CD14-positive monocyte (primary cell): ENCODE measurements around the gene PSMD3. TPM values are rescaled to one million over a fixed set of nuclear protein-coding genes. Genes with fewer than 3 reads are reported as not detected.

Source experiments
- DNase-seq, 3 donors: peaks; one replicate each; pipeline ENCODE4 v3.0.0-alpha.2; 2011 to 2022
- H2AFZ ChIP-seq: 2 replicates; pipeline ENCODE4 v1.6.0; 2012; ENCODE audit warnings: mild to moderate bottlenecking, low read depth, low read length, inconsistent platforms; ENCODE audit not compliant: insufficient read depth, poor library complexity, severe bottlenecking
- H3K27ac ChIP-seq, 2 donors: 1 replicate in 1 of 2; 2 replicates in 1 of 2; pipeline ENCODE4 v1.5.1; 2012 to 2013; ENCODE audit warnings: low read length in 2 of 2, control low read depth in 1 of 2, inconsistent platforms in 1 of 2, low read depth in 1 of 2, mild to moderate bottlenecking in 1 of 2
- H3K27me3 ChIP-seq, 2 donors: one replicate each; pipeline versions ENCODE4 v1.6.0 to v1.6.1; 2011 to 2013; ENCODE audit warnings: low read length in 2 of 2; ENCODE audit not compliant: control insufficient read depth in 2 of 2, insufficient read depth in 2 of 2
- H3K36me3 ChIP-seq, 2 donors: replicated peaks in 1 of 2; 1 replicate in 1 of 2; 2 replicates in 1 of 2; pipeline versions ENCODE4 v1.5.1 to v1.6.1; 2012 to 2013; ENCODE audit warnings: low read length in 2 of 2, control low read depth in 1 of 2, inconsistent platforms in 1 of 2, mild to moderate bottlenecking in 1 of 2; ENCODE audit not compliant: insufficient read depth in 2 of 2, control insufficient read depth in 1 of 2
- H3K4me1 ChIP-seq, 2 donors: 1 replicate in 1 of 2; 2 replicates in 1 of 2; pipeline versions ENCODE4 v1.5.1 to v1.6.1; 2012 to 2013; ENCODE audit warnings: low read length in 2 of 2, control low read depth in 1 of 2, inconsistent platforms in 1 of 2, mild to moderate bottlenecking in 1 of 2, moderate library complexity in 1 of 2; ENCODE audit not compliant: insufficient read depth in 2 of 2, control insufficient read depth in 1 of 2
- H3K4me2 ChIP-seq: replicated peaks from 2 replicates; pipeline ENCODE3; 2012; ENCODE audit warnings: low read length, moderate library complexity, mild to moderate bottlenecking; ENCODE audit not compliant: poor library complexity, severe bottlenecking; ENCODE audit errors: extremely low read depth
- H3K4me3 ChIP-seq, 3 experiments: fragments of 200-600 bp in 1 of 3; sonication (generic) in 1 of 3; replicated peaks in 1 of 3; 1 replicate in 2 of 3; 2 replicates in 1 of 3; pipeline ENCODE4 v1.5.1; 2011 to 2013; ENCODE audit warnings: low read length in 3 of 3, mild to moderate bottlenecking in 3 of 3, control low read depth in 2 of 3, low read depth in 2 of 3, inconsistent platforms in 1 of 3, moderate library complexity in 1 of 3
- H3K79me2 ChIP-seq: 2 replicates; pipeline ENCODE4 v1.6.0; 2012; ENCODE audit warnings: mild to moderate bottlenecking, control low read depth, inconsistent platforms, low read length, moderate library complexity; ENCODE audit not compliant: insufficient read depth
- H3K9ac ChIP-seq: 2 replicates; pipeline ENCODE4 v1.6.0; 2017; ENCODE audit warnings: low read length, mild to moderate bottlenecking; ENCODE audit not compliant: insufficient read depth, poor library complexity, severe bottlenecking
- H3K9me3 ChIP-seq, 2 donors: replicated peaks in 1 of 2; 1 replicate in 1 of 2; 2 replicates in 1 of 2; pipeline versions ENCODE4 v1.5.1 to v1.6.1; 2012 to 2013; ENCODE audit warnings: low read length in 2 of 2, control low read depth in 1 of 2; ENCODE audit not compliant: control insufficient read depth in 1 of 2, insufficient read depth in 1 of 2
- H4K20me1 ChIP-seq: 2 replicates; pipeline ENCODE4 v1.6.0; 2012; ENCODE audit warnings: mild to moderate bottlenecking, low read length, control low read depth, moderate library complexity; ENCODE audit not compliant: insufficient read depth
- H3K27ac Mint-ChIP-seq, 7 donors: one replicate each; pipeline ENCODE4 v1.8.0; 2020; ENCODE audit warnings: mild to moderate bottlenecking in 7 of 7, mixed read lengths in 7 of 7, moderate library complexity in 6 of 7, inconsistent platforms in 2 of 7
- H3K27me3 Mint-ChIP-seq, 3 donors: one replicate each; pipeline ENCODE4 v1.8.0; 2021 to 2022; ENCODE audit warnings: low read depth in 3 of 3, mild to moderate bottlenecking in 3 of 3, mixed read lengths in 3 of 3, moderate library complexity in 3 of 3, inconsistent platforms in 1 of 3
- H3K36me3 Mint-ChIP-seq, 2 donors: one replicate each; pipeline ENCODE4 v1.8.0; 2020; ENCODE audit warnings: mixed read lengths in 2 of 2, inconsistent platforms in 1 of 2, mild to moderate bottlenecking in 1 of 2
- H3K4me1 Mint-ChIP-seq: one replicate; pipeline ENCODE4 v1.8.0; 2020; ENCODE audit warnings: mild to moderate bottlenecking, mixed read lengths
- H3K4me3 Mint-ChIP-seq, 2 donors: one replicate each; pipeline ENCODE4 v1.8.0; 2020; ENCODE audit warnings: mild to moderate bottlenecking in 2 of 2, mixed read lengths in 2 of 2, moderate library complexity in 1 of 2
- H3K9me3 Mint-ChIP-seq, 7 donors: one replicate each; pipeline ENCODE4 v1.8.0; 2020 to 2022; ENCODE audit warnings: mixed read lengths in 7 of 7, mild to moderate bottlenecking in 6 of 7, moderate library complexity in 6 of 7, inconsistent platforms in 2 of 7
- WGBS: methylation state at CpG from one replicate; pipeline ENCODE4 v1.1.5; 2013; ENCODE audit warnings: missing lambda C conversion rate; ENCODE audit not compliant: insufficient coverage; 5-methylcytosine and 5-hydroxymethylcytosine counted together
- intact Hi-C, 2 donors: fragments of 100-400 bp; cut with micrococcal nuclease; formaldehyde crosslinking; loops; one replicate each; pipeline versions ENCODE4 v1.15.0 to v1.15.1; 2023
- polyA plus RNA-seq, 3 donors: library from polyadenylated mRNA; depleted of rRNA in 1 of 3; unstranded in 2 of 3; stranded (reverse) in 1 of 3; fragments of 300-500 nt in 2 of 3; fragments of >200 nt in 1 of 3; fragmentation: Illumina TruSeq in 2 of 3; gene quantifications; 1 replicate in 2 of 3; 2 replicates in 1 of 3; pipeline ENCODE4 v1.2.3, GENCODE V29; 2012 to 2021
- small RNA-seq: library from RNA; depleted of rRNA; stranded (forward); fragments of <200 nt; gene quantifications from one replicate; pipeline ENCODE3, GENCODE V24; 2012; ENCODE audit warnings: low read depth; ENCODE audit not compliant: insufficient read length
- TF ChIP-seq, protein P1 (sequence below): fragments of 200-600 bp; IDR thresholded peaks from one replicate; pipeline ENCODE4 v1.8.0; 2022; ENCODE audit warnings: antibody characterized with exemption, mild to moderate bottlenecking

The PSMD3 gene
- polyA plus RNA-seq, 3 donors: 48.4 to 63.2 (median 48.8) TPM

DNA sequence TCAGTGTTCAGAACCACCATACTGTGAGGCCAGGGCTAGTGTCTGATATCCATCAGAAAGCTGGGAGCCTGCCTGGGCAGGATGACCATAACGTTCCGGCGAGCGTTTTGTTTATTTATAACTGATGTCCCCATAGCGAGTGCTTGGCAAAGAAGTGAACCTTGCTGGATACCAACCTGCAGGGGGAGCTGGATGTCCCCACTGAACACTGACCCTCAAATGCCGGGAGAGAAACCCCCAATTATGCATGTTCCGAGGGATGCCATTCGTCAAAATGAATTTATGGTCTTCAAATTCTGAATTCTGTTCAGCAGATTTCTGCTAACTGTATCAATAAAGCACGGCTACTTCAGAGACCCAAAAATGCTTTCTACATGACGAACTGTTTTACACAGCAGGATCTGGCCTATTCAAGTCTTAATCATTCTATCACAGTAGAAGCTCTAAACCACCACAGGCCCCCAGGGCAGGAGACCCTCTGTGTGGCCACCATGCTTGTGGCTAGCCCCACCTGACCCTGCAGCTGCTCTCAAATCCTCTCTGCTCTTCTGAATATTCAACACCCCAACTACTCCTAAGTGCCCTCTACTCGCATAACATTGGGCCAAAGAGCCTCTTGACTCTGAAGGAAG, 58.4 kb downstream of the PSMD3 start:
- H3K27me3 Mint-ChIP-seq: peaks cover 0 to 1% (median 0%) of the 10 kb centered on the region in 3 donors
- WGBS: 44% methylated on average over 11 of the region's 11 CpGs
- TF ChIP-seq, protein P1, sequence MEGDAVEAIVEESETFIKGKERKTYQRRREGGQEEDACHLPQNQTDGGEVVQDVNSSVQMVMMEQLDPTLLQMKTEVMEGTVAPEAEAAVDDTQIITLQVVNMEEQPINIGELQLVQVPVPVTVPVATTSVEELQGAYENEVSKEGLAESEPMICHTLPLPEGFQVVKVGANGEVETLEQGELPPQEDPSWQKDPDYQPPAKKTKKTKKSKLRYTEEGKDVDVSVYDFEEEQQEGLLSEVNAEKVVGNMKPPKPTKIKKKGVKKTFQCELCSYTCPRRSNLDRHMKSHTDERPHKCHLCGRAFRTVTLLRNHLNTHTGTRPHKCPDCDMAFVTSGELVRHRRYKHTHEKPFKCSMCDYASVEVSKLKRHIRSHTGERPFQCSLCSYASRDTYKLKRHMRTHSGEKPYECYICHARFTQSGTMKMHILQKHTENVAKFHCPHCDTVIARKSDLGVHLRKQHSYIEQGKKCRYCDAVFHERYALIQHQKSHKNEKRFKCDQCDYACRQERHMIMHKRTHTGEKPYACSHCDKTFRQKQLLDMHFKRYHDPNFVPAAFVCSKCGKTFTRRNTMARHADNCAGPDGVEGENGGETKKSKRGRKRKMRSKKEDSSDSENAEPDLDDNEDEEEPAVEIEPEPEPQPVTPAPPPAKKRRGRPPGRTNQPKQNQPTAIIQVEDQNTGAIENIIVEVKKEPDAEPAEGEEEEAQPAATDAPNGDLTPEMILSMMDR: peak; percentile 35
- no peak overlapping the region for H3K27ac ChIP-seq
- H3K27me3 ChIP-seq: no peaks in the 10 kb centered on the region
- no peak overlapping the region for H3K4me2 ChIP-seq
- peaks cover 6 to 11% of the 10 kb centered on the region in 2 donors for H3K4me1 ChIP-seq
- H2AFZ ChIP-seq: no peak overlapping the region
- no peaks in the 10 kb centered on the region for H3K9me3 Mint-ChIP-seq
- H3K4me3 Mint-ChIP-seq: no peak overlapping the region
- H3K9me3 ChIP-seq: no peaks in the 10 kb centered on the region
- no peak overlapping the region for H3K4me3 ChIP-seq
- H4K20me1 ChIP-seq: no peaks in the 10 kb centered on the region
- no peak overlapping the region for H3K9ac ChIP-seq
- H3K79me2 ChIP-seq: no peaks in the 10 kb centered on the region
- intact Hi-C loops: no loop called here
- H3K36me3 Mint-ChIP-seq: peaks cover 33 to 41% of the 10 kb centered on the region in 2 donors
- H3K36me3 ChIP-seq: peaks cover 19 to 32% of the 10 kb centered on the region in 2 donors
- DNase-seq: no peak
- peaks cover 11% of the 10 kb centered on the region for H3K4me1 Mint-ChIP-seq
- peak overlapping the region in 3 of 7 donors; percentile 33 to 45 (median 37) for H3K27ac Mint-ChIP-seq

DNA sequence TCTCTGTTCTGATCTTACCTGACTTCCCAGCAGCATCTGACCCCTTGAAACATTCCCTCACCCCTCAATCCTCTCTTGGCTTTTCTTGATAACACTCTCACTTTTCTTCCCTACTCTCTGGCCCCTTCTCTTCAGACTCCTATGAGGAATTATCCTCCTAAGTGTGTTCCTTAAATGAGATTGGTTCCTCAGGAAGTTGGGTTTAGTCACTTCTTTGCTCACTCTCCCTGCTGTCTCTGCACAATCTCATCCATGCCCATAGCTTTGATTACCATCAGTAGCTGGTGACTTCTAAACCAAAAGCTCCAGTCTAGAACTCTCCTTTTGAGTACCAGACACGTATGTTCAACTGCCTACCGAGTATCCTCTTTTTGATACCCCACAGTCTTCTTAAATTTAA, 60.6 kb downstream of the PSMD3 start:
- Histone ChIP-seq H3K9me3 (no peaks in the 10 kb centered on the region), H4K20me1 (no peaks in the 10 kb centered on the region), H3K4me1 (peaks cover 6 to 11% of the 10 kb centered on the region in 2 donors), H3K79me2 (no peaks in the 10 kb centered on the region), H3K36me3 (peaks cover 4 to 20% of the 10 kb centered on the region in 2 donors), H3K27ac (no peak overlapping the region), H3K27me3 (no peaks in the 10 kb centered on the region), H2AFZ (no peak overlapping the region), H3K4me3 (no peak overlapping the region), H3K4me2 (no peak overlapping the region), H3K9ac (no peak overlapping the region)
- H3K27ac Mint-ChIP-seq: peak overlapping the region in 3 of 7 donors; percentile 1 to 8 (median 7)
- H3K27me3 Mint-ChIP-seq: peaks cover 0 to 1% (median 0%) of the 10 kb centered on the region in 3 donors
- intact Hi-C loops: no loop called here
- peaks cover 24 to 41% of the 10 kb centered on the region in 2 donors for H3K36me3 Mint-ChIP-seq
- DNase-seq: peak in 1 of 3 donors; percentile 9
- H3K9me3 Mint-ChIP-seq: no peaks in the 10 kb centered on the region
- H3K4me1 Mint-ChIP-seq: peaks cover 8% of the 10 kb centered on the region
- 89% methylated on average over 2 of the region's 2 CpGs for WGBS
- TF ChIP-seq, protein P1: no peak
- no peak overlapping the region for H3K4me3 Mint-ChIP-seq

Small RNAs within 50 kb of the gene (small RNA-seq; reads per million reads assigned to genes)
- 232 reads per million, percentile 97 among the genes with 10 or more reads in this experiment for gene SNORD124

Other genes starting within 250 kb of the PSMD3 start
- not detected for gene GRB7, start 242.9 kb upstream of the PSMD3 start, polyA plus RNA-seq
- gene IKZF3, start 116.5 kb upstream of the PSMD3 start, polyA plus RNA-seq: under 1 TPM; 0.05 to 0.15 (median 0.05) TPM
- not detected for gene ZPBP2, start 112.6 kb upstream of the PSMD3 start, polyA plus RNA-seq
- 1 to 10 TPM in 1 of 3 donors, not detected in 2; 9.6 TPM for gene GSDMB, start 62.2 kb upstream of the PSMD3 start, polyA plus RNA-seq
- 10 to 100 TPM in 2 of 3 donors, 1 to 10 TPM in 1; 9.4 to 13.5 (median 11.8) TPM for gene ORMDL3, start 53.2 kb upstream of the PSMD3 start, polyA plus RNA-seq
- not detected for gene LRRC3C, start 53.1 kb upstream of the PSMD3 start, polyA plus RNA-seq
- gene GSDMA, start 17.8 kb upstream of the PSMD3 start, polyA plus RNA-seq: not detected
- not detected for gene CSF3, start 34.6 kb downstream of the PSMD3 start, polyA plus RNA-seq
- gene MED24, start 73.6 kb downstream of the PSMD3 start, polyA plus RNA-seq: 10 to 100 TPM; 24.9 to 73.9 (median 34.1) TPM
- gene THRA, start 82.2 kb downstream of the PSMD3 start, polyA plus RNA-seq: 1 to 10 TPM; 2.5 to 7.5 (median 3.8) TPM
- gene NR1D1, start 119.8 kb downstream of the PSMD3 start, polyA plus RNA-seq: 1 to 10 TPM in 1 of 3 donors, under 1 TPM in 2; 0.28 to 4.9 (median 0.31) TPM
- 10 to 100 TPM in 2 of 3 donors, 1 to 10 TPM in 1; 10.0 to 89.2 (median 11.4) TPM for gene MSL1, start 141.2 kb downstream of the PSMD3 start, polyA plus RNA-seq
- 10 to 100 TPM; 19.0 to 58.7 (median 30.2) TPM for gene CASC3, start 159.7 kb downstream of the PSMD3 start, polyA plus RNA-seq
- gene RAPGEFL1, start 196.7 kb downstream of the PSMD3 start, polyA plus RNA-seq: 1 to 10 TPM in 1 of 3 donors, under 1 TPM in 2; 0.09 to 6.1 (median 0.10) TPM
- gene WIPF2, start 238.5 kb downstream of the PSMD3 start, polyA plus RNA-seq: 1 to 10 TPM; 5.2 to 9.7 (median 8.4) TPM